B cell (primary cell): ENCODE measurements around the gene GUCD1.

Source experiments
- CTCF ChIP-seq: fragments of 200-600 bp; IDR thresholded peaks from one replicate; pipeline ENCODE4 v1.8.0; 2022; ENCODE audit warnings: antibody characterized with exemption, mild to moderate bottlenecking
- EZH2 ChIP-seq: IDR thresholded peaks from 2 replicates; pipeline ENCODE4 v1.6.1; 2012; ENCODE audit warnings: borderline replicate concordance, low read depth, mild to moderate bottlenecking, moderate library complexity, low read length; ENCODE audit not compliant: insufficient read depth, poor library complexity, severe bottlenecking

GRCh38 chr22:24555165-24556039 is 464 bp upstream of the GUCD1 start, which contains the start of gene SNRPD3:
- TF ChIP-seq EZH2: no peak
- TF ChIP-seq CTCF: no peak
